ENCODE data around the gene NLRC4.

DNA sequence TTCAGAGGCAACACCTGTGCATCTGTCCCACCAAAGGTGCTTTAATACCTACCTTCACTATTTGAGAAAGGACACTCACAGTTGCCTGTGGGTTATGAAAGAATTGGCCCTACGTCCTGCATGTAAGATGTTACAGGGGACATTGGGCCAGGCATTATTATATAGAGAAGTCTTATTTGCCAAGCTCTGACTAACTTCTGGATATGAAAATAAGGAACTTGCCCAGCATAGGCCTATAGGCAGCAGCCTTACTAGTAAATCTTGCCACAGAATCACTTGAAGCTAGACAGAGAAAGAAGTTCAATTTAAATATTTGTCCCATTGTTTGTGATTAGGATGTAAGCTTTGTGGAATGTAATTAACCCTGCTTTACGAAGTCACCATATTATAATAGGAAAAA is 41.7 kb downstream of the NLRC4 start:
- TF ChIP-seq, protein P1, sequence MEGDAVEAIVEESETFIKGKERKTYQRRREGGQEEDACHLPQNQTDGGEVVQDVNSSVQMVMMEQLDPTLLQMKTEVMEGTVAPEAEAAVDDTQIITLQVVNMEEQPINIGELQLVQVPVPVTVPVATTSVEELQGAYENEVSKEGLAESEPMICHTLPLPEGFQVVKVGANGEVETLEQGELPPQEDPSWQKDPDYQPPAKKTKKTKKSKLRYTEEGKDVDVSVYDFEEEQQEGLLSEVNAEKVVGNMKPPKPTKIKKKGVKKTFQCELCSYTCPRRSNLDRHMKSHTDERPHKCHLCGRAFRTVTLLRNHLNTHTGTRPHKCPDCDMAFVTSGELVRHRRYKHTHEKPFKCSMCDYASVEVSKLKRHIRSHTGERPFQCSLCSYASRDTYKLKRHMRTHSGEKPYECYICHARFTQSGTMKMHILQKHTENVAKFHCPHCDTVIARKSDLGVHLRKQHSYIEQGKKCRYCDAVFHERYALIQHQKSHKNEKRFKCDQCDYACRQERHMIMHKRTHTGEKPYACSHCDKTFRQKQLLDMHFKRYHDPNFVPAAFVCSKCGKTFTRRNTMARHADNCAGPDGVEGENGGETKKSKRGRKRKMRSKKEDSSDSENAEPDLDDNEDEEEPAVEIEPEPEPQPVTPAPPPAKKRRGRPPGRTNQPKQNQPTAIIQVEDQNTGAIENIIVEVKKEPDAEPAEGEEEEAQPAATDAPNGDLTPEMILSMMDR (conservative IDR thresholded peaks at IDR 0.05; ENCODE audit: low read depth, low read length) = no peak
- TF ChIP-seq POLR2A (IDR thresholded peaks at IDR 0.05; ENCODE audit: low read depth, low read length) = no peak
- TF ChIP-seq RCOR1 (IDR thresholded peaks at IDR 0.05; ENCODE audit: insufficient replicate concordance, low read length) = no peak
- no peak for TF ChIP-seq USF2 (IDR thresholded peaks at IDR 0.05; ENCODE audit: low read depth, low read length)
- no peak for TF ChIP-seq RFX5 (IDR thresholded peaks at IDR 0.05; ENCODE audit: low read depth, low read length)
- no peak for TF ChIP-seq BHLHE40 (IDR thresholded peaks at IDR 0.05; ENCODE audit: low read depth, low read length)
- TF ChIP-seq CHD1 (IDR thresholded peaks at IDR 0.05; ENCODE audit: low read depth, low read length) = no peak
- TF ChIP-seq FOS (IDR thresholded peaks at IDR 0.05; ENCODE audit: low read depth, low read length) = no peak
- TF ChIP-seq MAZ (IDR thresholded peaks at IDR 0.05; ENCODE audit: borderline replicate concordance, low read depth, low read length) = no peak
- no peak for TF ChIP-seq CEBPB (IDR thresholded peaks at IDR 0.05; ENCODE audit: low read depth, low read length)
- no peak for TF ChIP-seq MAFK (IDR thresholded peaks at IDR 0.05; ENCODE audit: low read depth, low read length)
- no peak for TF ChIP-seq ELK1 (IDR thresholded peaks at IDR 0.05; ENCODE audit: borderline replicate concordance, low read depth, low read length)
